Measurements from ENCODE around the gene EMC10.
A peak's percentile ranks its signal among the peaks of the same experiment; 100 is the strongest.

EMC10 gene

DNA sequence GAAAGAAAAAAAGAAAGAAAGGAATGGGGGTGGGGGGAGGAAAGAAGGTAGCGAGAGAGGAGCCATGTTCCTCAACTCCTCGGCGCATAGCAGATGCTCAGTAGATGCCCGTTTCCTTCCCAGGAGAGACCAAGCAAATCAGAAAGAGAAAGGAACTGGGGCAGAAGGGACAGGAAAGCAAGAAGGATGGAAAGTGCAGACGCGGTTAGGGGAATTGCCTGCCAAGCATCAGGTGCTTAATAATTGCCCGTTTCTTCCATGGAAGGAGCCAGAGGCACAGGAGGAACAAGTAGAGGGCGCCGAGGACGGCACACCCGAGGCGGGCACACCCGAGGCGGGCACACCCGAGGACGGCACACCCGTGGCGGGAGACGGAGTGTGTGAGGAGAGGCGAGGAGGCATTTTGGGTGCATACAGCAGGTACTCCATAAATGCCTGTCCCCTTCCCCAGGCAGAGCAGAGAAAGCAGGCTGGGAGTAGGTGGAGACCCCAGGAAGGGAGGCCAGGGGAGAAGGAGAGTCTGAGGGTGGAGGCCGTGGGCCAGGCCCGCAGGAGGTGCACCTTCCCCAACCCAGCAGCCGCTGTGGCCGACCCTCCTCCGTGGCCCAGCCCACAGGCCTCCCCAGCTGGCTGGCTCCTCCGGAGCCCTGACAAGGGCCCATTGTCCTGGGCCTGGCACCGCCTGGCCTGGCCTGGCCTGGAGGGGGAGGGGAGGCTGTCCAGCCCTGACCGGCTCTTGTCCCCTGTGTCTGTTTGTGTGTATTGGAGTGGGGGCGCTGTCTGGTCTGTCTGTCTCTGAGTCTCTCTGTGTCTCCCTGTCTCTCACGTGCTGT lies 20.1 kb downstream of the EMC10 start:
- DNase-seq (ENCODE audit: low read depth): no peak

GRCh38 chr19:50497022-50497405 lies 20.7 kb downstream of the EMC10 start:
- DNase-seq (ENCODE audit: low read depth): no peak

GRCh38 chr19:50498219-50499056 lies 22.1 kb downstream of the EMC10 start:
- DNase-seq (ENCODE audit: low read depth): no peak

- no peak for DNase-seq (ENCODE audit: low read depth)
Observed at GRCh38 chr19:50500060-50500752, 23.9 kb downstream of the EMC10 start.

DNA sequence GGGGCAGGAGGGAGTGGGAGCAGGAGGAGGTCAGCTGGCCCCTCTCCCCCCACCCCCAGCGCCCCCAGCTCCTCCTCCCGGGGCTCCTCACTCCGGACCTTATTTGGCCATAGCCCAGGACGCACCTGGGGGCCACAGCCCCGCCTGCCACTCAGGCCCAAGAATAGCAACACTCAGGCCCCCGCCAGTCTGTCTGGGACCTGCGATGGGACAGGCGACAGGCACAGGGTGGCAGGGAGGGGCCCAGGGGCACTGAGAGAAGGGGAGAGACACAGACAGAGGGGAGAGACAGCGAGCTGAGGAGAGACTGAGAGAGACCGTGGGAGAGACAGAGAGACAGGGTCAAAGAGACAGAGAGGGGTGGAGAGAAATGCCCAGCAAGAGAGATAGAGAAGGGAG lies 24.4 kb downstream of the EMC10 start:
- DNase-seq (ENCODE audit: low read depth): no peak

GRCh38 chr19:50501186-50501567 lies 24.9 kb downstream of the EMC10 start:
- no peak for DNase-seq (ENCODE audit: low read depth)

DNA sequence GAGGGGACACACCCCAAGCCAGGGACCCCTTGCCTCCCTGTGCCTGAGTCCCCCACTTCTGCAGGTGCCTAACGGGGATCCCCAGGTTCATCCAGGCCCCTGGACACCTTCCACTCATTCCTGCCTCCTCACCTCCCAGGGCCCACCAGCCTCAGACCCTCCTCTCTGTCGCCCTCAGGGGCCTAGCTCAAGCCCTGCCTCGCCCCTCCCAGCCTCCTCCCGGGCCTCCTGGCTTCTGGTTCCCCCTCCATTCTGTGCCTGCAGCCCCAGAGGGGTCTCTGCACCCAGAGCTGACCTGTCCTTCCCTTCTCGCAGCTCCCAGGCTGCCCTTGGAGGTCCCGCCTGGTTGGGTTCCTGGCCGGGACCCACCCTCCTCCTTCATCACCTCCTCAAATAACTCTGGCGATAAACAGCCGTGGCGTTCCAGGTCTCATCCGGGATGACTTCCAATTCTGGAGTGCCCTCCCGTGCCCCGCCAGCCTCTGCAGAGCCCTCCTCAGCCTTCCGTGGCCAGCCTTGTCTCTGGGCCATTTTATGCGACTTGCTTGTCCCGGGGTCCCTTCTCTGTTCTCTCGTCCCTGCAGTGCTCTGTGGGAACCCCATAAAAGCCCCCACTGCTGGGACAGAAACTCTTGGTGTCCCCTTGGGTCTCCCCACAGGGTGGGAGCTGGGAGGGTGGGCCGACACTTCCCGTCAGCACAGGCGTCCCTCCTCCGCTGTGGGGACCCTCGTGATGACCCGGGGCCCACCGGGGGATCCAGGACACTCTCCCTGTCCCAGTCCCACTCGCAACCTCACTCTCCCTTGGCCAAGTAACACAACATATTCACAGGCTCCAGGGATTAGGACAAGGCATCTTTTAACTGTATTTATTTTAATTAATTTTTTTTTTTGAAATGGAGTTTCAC lies 25.5 kb downstream of the EMC10 start:
- DNase-seq (ENCODE audit: low read depth): no peak

GRCh38 chr19:50505856-50506611 lies 29.7 kb downstream of the EMC10 start:
- no peak for DNase-seq (ENCODE audit: low read depth)

DNA sequence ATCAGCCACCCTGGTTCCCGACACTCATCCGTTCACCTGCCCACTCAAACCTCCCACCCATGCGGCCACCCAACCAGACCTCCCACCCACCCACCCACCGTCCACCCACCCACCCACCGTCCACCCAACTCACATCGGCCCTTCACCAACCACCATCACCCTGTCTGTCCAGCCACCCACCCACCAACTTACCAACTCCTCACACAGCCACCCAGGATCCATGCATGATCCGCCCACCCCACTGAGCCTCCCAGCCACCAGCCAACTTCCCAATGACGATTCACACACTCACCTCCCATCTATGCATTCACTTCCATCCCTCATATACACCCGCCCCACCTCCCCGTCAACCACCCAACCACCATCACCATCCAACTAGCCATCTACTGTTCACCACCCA lies 30.4 kb downstream of the EMC10 start:
- no peak for DNase-seq (ENCODE audit: low read depth)

- DNase-seq (ENCODE audit: low read depth): no peak
Observed at GRCh38 chr19:50507376-50507775, 31.1 kb downstream of the EMC10 start.

DNA sequence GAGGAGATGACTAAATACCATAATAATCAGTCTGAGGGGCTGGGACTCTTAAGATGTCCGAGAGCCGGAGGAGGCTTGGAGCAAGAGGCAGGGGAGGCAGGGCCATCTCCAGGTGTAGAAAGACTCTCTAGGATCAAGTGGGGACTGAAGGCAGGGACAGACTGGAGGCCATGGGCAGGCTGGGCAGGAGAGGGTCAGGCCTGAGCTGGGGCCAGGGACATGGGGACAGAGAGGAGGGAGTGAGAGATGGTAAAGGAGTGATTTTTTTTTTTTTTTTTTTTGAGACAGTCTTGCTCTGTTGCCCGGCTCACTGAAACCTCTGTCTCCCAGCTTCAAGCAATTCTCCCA lies 32.5 kb downstream of the EMC10 start:
- no peak for DNase-seq (ENCODE audit: low read depth)

- DNase-seq (ENCODE audit: low read depth): no peak
Observed at GRCh38 chr19:50509366-50509765, 33.1 kb downstream of the EMC10 start.

DNA sequence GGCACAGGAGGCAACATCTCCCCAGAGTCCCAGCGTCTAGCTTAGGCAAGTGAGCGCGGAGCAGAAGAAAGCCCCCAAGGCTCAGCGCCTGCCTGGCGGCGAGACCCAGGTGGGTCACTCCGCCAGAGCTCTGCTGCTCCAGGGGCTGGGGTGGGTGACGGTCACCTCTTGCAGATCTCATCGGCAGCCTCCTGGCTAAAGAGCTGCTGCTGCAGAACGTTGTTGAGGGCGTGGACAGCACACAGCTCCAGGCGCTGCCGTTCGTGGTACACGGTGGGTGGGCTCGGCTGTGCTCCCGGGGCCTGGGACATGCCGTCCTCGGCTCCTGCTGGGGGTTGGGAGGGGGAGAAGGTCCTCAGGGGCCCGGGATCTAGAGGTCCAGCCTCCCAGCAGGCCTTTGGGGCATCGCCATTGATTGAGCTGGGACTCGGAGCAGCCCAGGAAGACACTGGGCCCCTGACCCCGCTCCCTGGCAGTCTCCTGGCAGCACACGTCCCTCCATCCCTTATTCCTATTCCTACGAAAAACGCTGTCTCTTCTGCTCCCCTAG lies 33.9 kb downstream of the EMC10 start:
- DNase-seq (ENCODE audit: low read depth): no peak

DNA sequence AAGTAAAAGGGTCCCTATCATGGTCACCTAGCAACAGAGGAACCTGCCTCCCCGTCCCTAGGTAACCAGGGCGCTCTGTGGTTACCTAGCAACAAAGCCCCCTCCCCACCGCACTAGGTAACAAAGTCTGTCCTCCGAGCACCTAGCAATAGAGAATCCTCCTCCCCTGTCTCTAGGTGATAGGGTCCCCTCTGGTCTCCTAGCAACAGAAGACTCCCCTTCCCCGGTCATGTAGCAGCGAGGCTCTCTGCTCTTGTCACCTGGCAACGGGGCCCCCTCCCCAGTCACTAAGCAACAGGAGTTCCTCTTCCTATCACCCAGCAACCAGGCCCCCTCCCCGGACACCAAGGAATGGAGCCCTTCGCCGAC lies 34.4 kb downstream of the EMC10 start:
- no peak for DNase-seq (ENCODE audit: low read depth)

DNA sequence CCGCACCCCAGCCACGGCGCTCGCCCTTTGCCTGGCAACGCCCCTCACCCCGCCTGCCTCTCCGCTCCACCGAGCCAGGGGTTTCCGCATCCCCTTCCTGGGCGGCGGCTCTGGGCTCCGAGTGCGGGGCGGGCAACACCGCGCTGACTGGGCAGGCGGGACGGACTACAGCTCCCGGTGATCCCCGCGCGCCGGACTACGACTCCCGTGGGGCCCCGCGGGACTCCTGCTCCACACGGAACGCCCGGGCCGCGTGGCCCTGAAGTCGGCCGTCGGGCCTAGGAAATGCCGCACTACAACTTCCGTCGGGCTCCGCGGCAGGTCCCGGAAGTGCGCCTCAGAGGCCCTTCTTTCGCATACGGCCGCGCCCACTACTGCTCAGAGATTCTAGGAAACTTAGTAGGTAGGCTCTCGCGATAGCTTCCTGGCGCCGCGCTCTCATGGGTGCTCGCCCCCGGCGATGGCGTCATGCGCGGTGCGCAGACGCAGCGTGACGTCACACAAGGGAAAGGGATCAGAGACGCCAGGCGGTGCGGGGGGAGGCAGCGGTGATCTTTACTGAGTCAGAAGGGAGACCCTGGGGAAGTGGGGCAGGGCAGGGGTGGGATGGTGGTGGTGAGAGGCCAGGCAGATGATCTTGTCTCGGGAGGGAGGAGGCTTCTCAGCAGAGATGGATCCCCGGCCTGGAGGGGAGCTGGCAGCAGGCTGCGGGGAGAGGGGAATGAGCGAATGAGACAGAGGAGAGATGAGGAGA lies 34.9 kb downstream of the EMC10 start, which contains the start of gene JOSD2:
Gene JOSD2 (minus strand): TSS at position 123 of the 754 bp plus-strand sequence. CDS start 760 bp downstream, outside the sequence.
- DNase-seq (ENCODE audit: low read depth): peak; percentile 88

DNA sequence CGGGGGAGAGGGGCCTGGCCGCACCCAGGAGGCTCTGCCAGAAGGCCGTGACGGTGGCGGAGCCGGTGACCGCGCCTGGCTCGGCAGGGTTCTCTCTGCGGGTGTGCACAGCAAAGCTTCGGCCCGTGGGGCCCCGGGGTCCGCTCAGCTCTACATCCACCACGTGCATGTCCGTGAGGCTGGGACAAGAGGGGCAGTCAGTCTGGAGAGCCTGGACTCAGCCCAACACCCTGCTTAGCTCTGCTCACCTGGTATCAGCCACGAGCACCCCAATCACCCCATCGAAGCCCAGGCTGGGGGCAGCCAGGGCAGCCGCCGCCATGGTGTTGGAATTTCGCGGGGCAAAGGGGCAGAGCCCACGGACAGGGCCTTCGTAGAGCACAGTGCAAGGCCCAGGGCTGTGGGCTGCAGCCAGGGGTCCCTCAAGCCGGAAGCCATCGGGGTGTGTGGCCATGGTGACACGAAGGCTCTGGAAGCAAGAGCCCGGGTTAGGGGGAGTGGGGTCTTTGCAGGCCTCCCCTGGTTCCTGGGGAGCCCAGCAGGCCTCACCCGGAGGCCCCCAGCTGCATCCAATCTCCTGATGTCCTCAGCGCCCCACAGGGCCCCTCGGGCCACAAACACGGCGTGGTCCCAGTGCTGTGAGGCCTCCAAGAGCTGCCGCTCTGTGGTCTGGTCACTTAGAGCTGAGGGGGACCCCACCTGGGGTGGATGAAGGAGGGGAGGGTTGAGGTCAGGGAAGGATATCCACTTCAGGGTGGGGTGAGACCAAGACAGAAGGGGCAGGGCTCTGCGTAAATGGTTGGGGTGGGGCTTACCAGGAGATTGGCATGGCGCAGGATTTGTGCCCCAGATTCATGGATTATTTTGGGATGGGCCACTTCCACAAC lies 36.0 kb downstream of the EMC10 start:
- DNase-seq (ENCODE audit: low read depth): no peak

DNA sequence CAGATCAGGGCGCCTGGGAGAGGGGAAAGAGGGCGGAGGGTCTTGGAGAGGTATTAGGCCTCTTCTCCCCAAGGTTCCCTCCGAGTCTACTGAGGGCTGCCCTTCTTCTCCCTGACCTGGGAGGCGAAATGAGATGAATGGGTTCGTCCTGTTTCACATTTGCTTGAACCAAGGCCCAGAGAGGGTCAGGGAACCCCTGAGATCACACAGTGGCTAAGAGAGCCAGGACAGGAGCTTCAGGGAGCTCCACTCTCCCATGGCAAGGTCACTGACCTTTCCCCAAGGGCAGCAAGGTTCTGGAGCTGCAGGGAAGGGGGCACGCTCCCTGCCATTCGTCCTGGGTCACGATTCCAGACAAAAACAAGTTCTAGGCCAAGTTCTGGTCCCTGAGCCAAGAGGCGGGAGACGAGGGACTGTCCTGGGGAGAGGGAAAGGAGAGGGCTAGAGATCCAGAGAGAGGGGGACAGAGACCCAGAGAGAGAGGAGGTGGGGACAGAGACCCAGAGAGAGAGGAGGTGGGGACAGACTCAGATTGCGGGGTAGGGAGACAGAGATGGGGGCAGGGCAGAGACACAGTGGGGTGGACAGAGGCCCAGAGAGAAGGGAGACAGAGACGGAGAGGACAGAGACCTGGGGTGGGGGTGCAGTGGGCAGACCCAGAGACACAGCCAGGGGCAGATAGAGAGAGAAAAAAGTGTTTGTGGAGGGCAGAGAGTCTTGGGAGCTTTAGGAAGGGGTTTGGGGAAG lies 36.9 kb downstream of the EMC10 start:
- no peak for DNase-seq (ENCODE audit: low read depth)

DNA sequence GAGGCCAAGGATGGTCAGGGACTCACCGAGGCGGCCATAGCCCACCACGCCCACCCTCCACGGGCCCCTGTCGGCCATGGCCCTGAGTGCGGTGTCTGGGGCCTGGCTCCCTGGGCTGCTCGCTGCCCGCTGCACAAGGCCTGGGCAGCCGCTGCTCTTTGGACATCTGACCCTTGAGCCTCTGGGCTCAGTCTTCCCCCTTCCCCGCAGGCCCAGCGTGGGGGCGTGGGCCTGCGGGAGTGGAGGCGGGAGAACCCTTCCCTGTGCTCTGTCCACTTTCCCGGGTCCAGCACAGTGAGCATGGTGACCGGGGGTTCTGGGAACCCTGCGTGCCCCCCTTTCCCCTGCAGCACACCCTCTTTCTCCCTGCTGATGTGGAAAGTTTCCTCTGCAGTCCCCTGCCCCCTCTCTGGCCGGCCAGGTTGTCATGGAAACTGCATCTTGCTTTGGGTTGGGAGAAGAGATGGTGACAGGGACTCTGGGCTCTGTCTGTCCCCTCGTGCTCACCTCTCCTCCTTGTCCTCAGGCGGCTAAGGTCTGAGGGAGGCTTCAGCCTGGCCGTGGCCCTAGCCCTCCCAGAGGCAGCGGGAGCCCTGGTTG lies 37.5 kb downstream of the EMC10 start, which contains the start of gene ASPDH:
Gene ASPDH (minus strand): TSS at position 168 of the 600 bp plus-strand sequence. CDS start 90 bp downstream, at position 78.
- DNase-seq (ENCODE audit: low read depth): no peak

Data from stimulated activated CD8-positive, alpha-beta memory T cell treated with anti-CD3 and anti-CD28 coated beads, Interleukin-7, amount 100 ng/mL, for 24 hours (primary cell).